Spleen (tissue), 3 donors: ENCODE data around the gene MUC5B.

Source experiments
- POLR2A ChIP-seq, 3 donors: fragments of 450-650 bp; IDR thresholded peaks; one replicate each; pipeline ENCODE4 v1.5.1; 2017; ENCODE audit warnings: antibody characterized with exemption in 3 of 3, mild to moderate bottlenecking in 1 of 3
- POLR2AphosphoS5 ChIP-seq, 3 donors: sonication (generic); formaldehyde crosslinking; IDR thresholded peaks; one replicate each; pipeline ENCODE4 v1.5.1; 2017; ENCODE audit warnings: antibody characterized with exemption in 3 of 3

GRCh38 chr11:1198561-1199240 is 24.2 kb upstream of the MUC5B start:
- no peak for TF ChIP-seq POLR2A (IDR thresholded peaks at IDR 0.05)
- no peak for TF ChIP-seq POLR2AphosphoS5 (IDR thresholded peaks at IDR 0.05)
